GM21360 (cell line): ENCODE results near the gene TMEM143.

Experiments
- ATAC-seq: cut with Tn5 transposase; IDR thresholded peaks from one replicate; pipeline ENCODE4 v1.9.1; 2021; ENCODE audit warnings: mild to moderate bottlenecking, moderate library complexity; ENCODE audit not compliant: unreplicated experiment

Gene TMEM143

GRCh38 chr19:48361912-48362311 lies 1.8 kb downstream of the TMEM143 start:
- no peak for ATAC-seq

- no peak for ATAC-seq
Measured at GRCh38 chr19:48359123-48359522, 4.6 kb downstream of the TMEM143 start.

GRCh38 chr19:48355365-48355954 lies 8.3 kb downstream of the TMEM143 start:
- no peak for ATAC-seq

- ATAC-seq = no peak
Measured at GRCh38 chr19:48354332-48354992, 9.3 kb downstream of the TMEM143 start.

- ATAC-seq = no peak
Measured at GRCh38 chr19:48353677-48354076, 10.1 kb downstream of the TMEM143 start.

- ATAC-seq = no peak
Measured at GRCh38 chr19:48351341-48351752, 12.4 kb downstream of the TMEM143 start.

- ATAC-seq = no peak
Measured at GRCh38 chr19:48350856-48351255, 12.9 kb downstream of the TMEM143 start.

GRCh38 chr19:48348737-48349136 lies 15.0 kb downstream of the TMEM143 start:
- no peak for ATAC-seq

- no peak for ATAC-seq
Measured at GRCh38 chr19:48348045-48348444, 15.7 kb downstream of the TMEM143 start.

- no peak for ATAC-seq
Measured at GRCh38 chr19:48346191-48346590, 17.5 kb downstream of the TMEM143 start.

GRCh38 chr19:48344892-48345291 lies 18.8 kb downstream of the TMEM143 start:
- ATAC-seq = no peak

GRCh38 chr19:48342841-48343540 lies 20.7 kb downstream of the TMEM143 start:
- ATAC-seq = no peak

GRCh38 chr19:48342414-48342738 lies 21.4 kb downstream of the TMEM143 start:
- no peak for ATAC-seq

- ATAC-seq = no peak
Measured at GRCh38 chr19:48341515-48342413, 22.0 kb downstream of the TMEM143 start.

- no peak for ATAC-seq
Measured at GRCh38 chr19:48340995-48341394, 22.7 kb downstream of the TMEM143 start.

- ATAC-seq = no peak
Measured at GRCh38 chr19:48338802-48339503, 24.8 kb downstream of the TMEM143 start.

GRCh38 chr19:48338253-48338755 lies 25.4 kb downstream of the TMEM143 start:
- ATAC-seq = no peak

GRCh38 chr19:48333467-48334384 lies 30.0 kb downstream of the TMEM143 start:
- ATAC-seq = peak; percentile 58

- peak; percentile 53 for ATAC-seq
Measured at GRCh38 chr19:48332662-48333466, 30.9 kb downstream of the TMEM143 start.
